HepG2 (cell line): Measurements from ENCODE around the gene A2ML1. TPM values are rescaled to one million over a fixed set of nuclear protein-coding genes. Genes with fewer than 3 reads are reported as not detected.

Experiments
- ADNP ChIP-seq: sonication (generic); formaldehyde crosslinking; IDR thresholded peaks from 2 replicates; pipeline ENCODE4 v1.4.0; 2020; ENCODE audit warnings: missing genetic modification reagents
- ARHGAP35 ChIP-seq: sonication (generic); formaldehyde crosslinking; IDR thresholded peaks from 2 replicates; pipeline ENCODE4 v1.9.0; 2022; ENCODE audit warnings: mild to moderate bottlenecking, inconsistent platforms, moderate library complexity, missing genetic modification reagents, borderline replicate concordance
- ATF6 ChIP-seq: sonication (generic); formaldehyde crosslinking; conservative IDR thresholded peaks from 2 replicates; pipeline ENCODE4 v1.4.0; 2020; ENCODE audit warnings: missing genetic modification reagents
- BRF2 ChIP-seq: sonication (generic); formaldehyde crosslinking; IDR thresholded peaks from 2 replicates; pipeline ENCODE4 v1.8.1; 2022; ENCODE audit warnings: mild to moderate bottlenecking, missing genetic modification reagents
- GATAD2A ChIP-seq: IDR thresholded peaks from 2 replicates; pipeline ENCODE4 v1.6.1; 2016
- HDAC2 ChIP-seq: sonication (generic); formaldehyde crosslinking; IDR thresholded peaks from 2 replicates; pipeline ENCODE4 v1.4.0; 2020; ENCODE audit warnings: missing genetic modification reagents
- HNRNPK ChIP-seq: fragments of 200-400 bp; formaldehyde crosslinking; IDR thresholded peaks from 2 replicates; pipeline ENCODE4 v1.6.1; 2018; ENCODE audit warnings: low read length, low read depth, moderate library complexity, mild to moderate bottlenecking; ENCODE audit not compliant: poor library complexity, severe bottlenecking
- NFRKB ChIP-seq: fragments of 450-650 bp; IDR thresholded peaks from 2 replicates; pipeline ENCODE4 v1.6.1; 2017
- NR2C2 ChIP-seq: sonication (generic); formaldehyde crosslinking; IDR thresholded peaks from 2 replicates; pipeline ENCODE4 v1.4.0; 2020; ENCODE audit warnings: missing genetic modification reagents, mild to moderate bottlenecking, moderate library complexity, borderline replicate concordance
- PAXIP1 ChIP-seq: sonication (generic); formaldehyde crosslinking; conservative IDR thresholded peaks from 2 replicates; pipeline ENCODE4 v1.4.0; 2020; ENCODE audit warnings: mild to moderate bottlenecking, missing genetic modification reagents, moderate library complexity
- PTBP1 ChIP-seq: fragments of 200-400 bp; formaldehyde crosslinking; IDR thresholded peaks from 2 replicates; pipeline ENCODE4 v1.6.1; 2018; ENCODE audit warnings: low read length, low read depth; ENCODE audit not compliant: poor library complexity, severe bottlenecking
- SALL1 ChIP-seq: sonication (generic); formaldehyde crosslinking; IDR thresholded peaks from 2 replicates; pipeline ENCODE4 v1.8.0; 2022; ENCODE audit warnings: mild to moderate bottlenecking, missing genetic modification reagents
- ZMYM3 ChIP-seq: sonication (generic); formaldehyde crosslinking; IDR thresholded peaks from 2 replicates; pipeline ENCODE4 v1.5.1; 2020; ENCODE audit warnings: mild to moderate bottlenecking, missing genetic modification reagents
- ZNF224 ChIP-seq: sonication (generic); formaldehyde crosslinking; IDR thresholded peaks from 2 replicates; pipeline ENCODE4 v1.5.0; 2020; ENCODE audit warnings: mild to moderate bottlenecking, missing genetic modification reagents
- ZNF33A ChIP-seq: sonication (generic); formaldehyde crosslinking; IDR thresholded peaks from 2 replicates; pipeline ENCODE4 v1.5.1; 2020; ENCODE audit warnings: missing genetic modification reagents, mild to moderate bottlenecking, moderate library complexity, borderline replicate concordance
- ZNF746 ChIP-seq: sonication (generic); formaldehyde crosslinking; IDR thresholded peaks from 2 replicates; pipeline ENCODE4 v1.8.0; 2022; ENCODE audit warnings: mild to moderate bottlenecking, missing genetic modification reagents
- ZNF790 ChIP-seq: sonication (generic); formaldehyde crosslinking; IDR thresholded peaks from 2 replicates; pipeline ENCODE4 v1.8.0; 2022; ENCODE audit warnings: missing genetic modification reagents, mild to moderate bottlenecking, borderline replicate concordance
- ZSCAN25 ChIP-seq: sonication (generic); formaldehyde crosslinking; IDR thresholded peaks from 2 replicates; pipeline ENCODE4 v1.8.0; 2022; ENCODE audit warnings: mild to moderate bottlenecking, missing genetic modification reagents
- ZSCAN5A ChIP-seq: sonication (generic); formaldehyde crosslinking; IDR thresholded peaks from 2 replicates; pipeline ENCODE4 v1.8.0; 2022; ENCODE audit warnings: mild to moderate bottlenecking, missing genetic modification reagents, borderline replicate concordance
- ZZZ3 ChIP-seq: sonication (generic); formaldehyde crosslinking; IDR thresholded peaks from 2 replicates; pipeline ENCODE4 v1.4.0; 2020; ENCODE audit warnings: missing genetic modification reagents, mild to moderate bottlenecking, borderline replicate concordance
- polyA plus RNA-seq, 8 experiments: library from polyadenylated mRNA; depleted of rRNA in 3 of 8; stranded (reverse) in 7 of 8; unstranded in 1 of 8; fragments of >200 nt; fragmentation: Illumina TruSeq in 4 of 8; extraction: Trizol in 4 of 8; gene quantifications; 2 replicates each; pipeline versions ENCODE4 v1.2.1 to v1.2.3, GENCODE V29; 2011 to 2016; ENCODE audit warnings: low read depth in 4 of 8, missing spikeins in 1 of 8, mixed read lengths in 1 of 8; ENCODE audit not compliant: insufficient read depth in 1 of 8
- total RNA-seq, 5 experiments: library from RNA; depleted of rRNA; stranded (reverse); fragments of >200 nt; fragmentation: Illumina TruSeq; extraction: Trizol; gene quantifications; 2 replicates each; pipeline ENCODE4 v1.2.3, GENCODE V29; 2016; ENCODE audit warnings: low read depth in 1 of 5
- TF ChIP-seq, protein P1 (sequence below): sonication (generic); formaldehyde crosslinking; IDR thresholded peaks from 2 replicates; pipeline ENCODE4 v1.4.0; 2020; ENCODE audit warnings: missing genetic modification reagents

A2ML1 gene
- total and polyA plus RNA-seq, 2 of the 13 experiments (the other 11 are each of a cell fraction or from before 2014, with no cell fraction given) = not detected

GRCh38 chr12:8844665-8845064 lies 22.2 kb downstream of the A2ML1 start (continued):
- TF ChIP-seq ZSCAN5A (CRISPR knock-in tag) = no peak
- TF ChIP-seq ZNF33A = no peak
- no peak for TF ChIP-seq HNRNPK
- TF ChIP-seq, protein P1, sequence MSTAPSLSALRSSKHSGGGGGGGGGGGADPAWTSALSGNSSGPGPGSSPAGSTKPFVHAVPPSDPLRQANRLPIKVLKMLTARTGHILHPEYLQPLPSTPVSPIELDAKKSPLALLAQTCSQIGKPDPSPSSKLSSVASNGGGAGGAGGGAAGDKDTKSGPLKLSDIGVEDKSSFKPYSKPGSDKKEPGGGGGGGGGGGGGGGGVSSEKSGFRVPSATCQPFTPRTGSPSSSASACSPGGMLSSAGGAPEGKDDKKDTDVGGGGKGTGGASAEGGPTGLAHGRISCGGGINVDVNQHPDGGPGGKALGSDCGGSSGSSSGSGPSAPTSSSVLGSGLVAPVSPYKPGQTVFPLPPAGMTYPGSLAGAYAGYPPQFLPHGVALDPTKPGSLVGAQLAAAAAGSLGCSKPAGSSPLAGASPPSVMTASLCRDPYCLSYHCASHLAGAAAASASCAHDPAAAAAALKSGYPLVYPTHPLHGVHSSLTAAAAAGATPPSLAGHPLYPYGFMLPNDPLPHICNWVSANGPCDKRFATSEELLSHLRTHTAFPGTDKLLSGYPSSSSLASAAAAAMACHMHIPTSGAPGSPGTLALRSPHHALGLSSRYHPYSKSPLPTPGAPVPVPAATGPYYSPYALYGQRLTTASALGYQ = no peak
- TF ChIP-seq GATAD2A (CRISPR knock-in tag) = peak; percentile 48; the same call in 1 of the 2 replicates
- TF ChIP-seq PTBP1 = no peak
- no peak for TF ChIP-seq ZNF790
- TF ChIP-seq ADNP = no peak
- 0 out of 2 replicates have a peak, but pooled peaks have one; percentile 13 for TF ChIP-seq HDAC2 (CRISPR knock-in tag)
- TF ChIP-seq SALL1 (CRISPR knock-in tag) = peak; percentile 18; the same call in 1 of the 2 replicates
- TF ChIP-seq ZMYM3 (CRISPR knock-in tag) = no peak
- TF ChIP-seq ATF6 (CRISPR knock-in tag) = no peak
- TF ChIP-seq PAXIP1 (CRISPR knock-in tag) = no peak
- no peak for TF ChIP-seq NFRKB
- no peak for TF ChIP-seq ARHGAP35
- TF ChIP-seq ZZZ3 = no peak
- no peak for TF ChIP-seq ZNF746 (CRISPR knock-in tag)
- no peak for TF ChIP-seq BRF2 (CRISPR knock-in tag)
- TF ChIP-seq ZSCAN25 (CRISPR knock-in tag) = no peak
- TF ChIP-seq ZNF224 = no peak
- no peak for TF ChIP-seq NR2C2 (CRISPR knock-in tag)
